GM12874 (cell line): ENCODE results near the gene AMPD1.

ENCODE experiments used
- TF ChIP-seq, protein P1 (sequence below): IDR thresholded peaks from 2 replicates; pipeline ENCODE4 v1.5.1; 2011; ENCODE audit warnings: low read depth, mild to moderate bottlenecking, control low read depth, low read length, moderate library complexity; ENCODE audit not compliant: insufficient read depth

AMPD1 gene

DNA sequence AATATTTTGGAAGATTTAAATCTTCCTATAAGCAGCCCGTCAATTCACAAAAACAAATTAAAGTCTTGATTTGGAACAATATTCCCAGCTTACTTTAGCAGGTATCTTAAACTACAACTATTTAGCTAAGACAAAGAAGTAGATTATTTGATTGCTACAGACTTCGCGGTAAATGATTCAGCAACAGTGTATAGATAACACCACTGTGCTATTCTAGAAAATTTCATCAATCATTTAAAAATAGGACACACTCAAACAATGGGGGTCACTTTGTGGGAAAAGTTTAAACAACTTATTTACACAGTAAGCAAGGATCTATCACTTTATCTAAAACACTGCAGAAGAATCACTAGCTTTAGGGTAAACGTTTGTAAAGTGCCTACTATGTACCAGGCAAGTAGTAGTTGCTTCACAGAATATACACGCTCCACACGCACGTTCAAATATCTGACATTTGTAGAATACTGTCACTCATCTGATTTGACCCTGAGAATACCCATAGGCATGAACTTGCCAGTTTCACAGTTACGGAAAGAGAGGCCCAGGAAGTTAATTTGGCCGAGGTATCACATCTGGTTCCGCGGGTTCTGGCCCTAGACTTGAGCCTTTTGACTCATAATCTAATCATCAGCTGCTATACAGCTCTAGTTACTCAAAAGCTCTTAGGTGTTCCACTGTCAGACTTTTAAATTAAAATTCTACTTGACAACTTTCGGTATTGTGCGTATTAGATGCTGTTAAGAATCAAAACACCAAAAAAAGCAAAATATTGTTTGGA lies 26.4 kb downstream of the AMPD1 start:
- TF ChIP-seq, protein P1, sequence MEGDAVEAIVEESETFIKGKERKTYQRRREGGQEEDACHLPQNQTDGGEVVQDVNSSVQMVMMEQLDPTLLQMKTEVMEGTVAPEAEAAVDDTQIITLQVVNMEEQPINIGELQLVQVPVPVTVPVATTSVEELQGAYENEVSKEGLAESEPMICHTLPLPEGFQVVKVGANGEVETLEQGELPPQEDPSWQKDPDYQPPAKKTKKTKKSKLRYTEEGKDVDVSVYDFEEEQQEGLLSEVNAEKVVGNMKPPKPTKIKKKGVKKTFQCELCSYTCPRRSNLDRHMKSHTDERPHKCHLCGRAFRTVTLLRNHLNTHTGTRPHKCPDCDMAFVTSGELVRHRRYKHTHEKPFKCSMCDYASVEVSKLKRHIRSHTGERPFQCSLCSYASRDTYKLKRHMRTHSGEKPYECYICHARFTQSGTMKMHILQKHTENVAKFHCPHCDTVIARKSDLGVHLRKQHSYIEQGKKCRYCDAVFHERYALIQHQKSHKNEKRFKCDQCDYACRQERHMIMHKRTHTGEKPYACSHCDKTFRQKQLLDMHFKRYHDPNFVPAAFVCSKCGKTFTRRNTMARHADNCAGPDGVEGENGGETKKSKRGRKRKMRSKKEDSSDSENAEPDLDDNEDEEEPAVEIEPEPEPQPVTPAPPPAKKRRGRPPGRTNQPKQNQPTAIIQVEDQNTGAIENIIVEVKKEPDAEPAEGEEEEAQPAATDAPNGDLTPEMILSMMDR: no peak

DNA sequence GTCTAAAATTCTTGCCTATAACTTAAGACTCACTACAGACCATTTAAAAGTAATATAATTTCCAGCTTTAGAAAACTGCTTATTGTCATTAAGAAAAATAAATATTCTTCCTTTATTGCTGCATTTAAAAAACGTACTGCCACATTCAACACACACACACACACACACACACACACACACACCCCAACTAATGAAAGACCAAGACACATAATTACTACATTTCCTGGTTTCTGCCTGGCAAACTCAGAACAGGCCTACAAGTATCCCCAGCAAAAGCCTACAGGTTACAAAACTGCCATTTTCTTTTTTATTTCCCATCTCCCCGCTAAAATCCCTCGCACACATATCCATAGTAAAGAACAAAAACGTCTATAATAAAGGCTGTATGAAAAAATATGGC lies 27.0 kb downstream of the AMPD1 start:
- TF ChIP-seq, protein P1: no peak

DNA sequence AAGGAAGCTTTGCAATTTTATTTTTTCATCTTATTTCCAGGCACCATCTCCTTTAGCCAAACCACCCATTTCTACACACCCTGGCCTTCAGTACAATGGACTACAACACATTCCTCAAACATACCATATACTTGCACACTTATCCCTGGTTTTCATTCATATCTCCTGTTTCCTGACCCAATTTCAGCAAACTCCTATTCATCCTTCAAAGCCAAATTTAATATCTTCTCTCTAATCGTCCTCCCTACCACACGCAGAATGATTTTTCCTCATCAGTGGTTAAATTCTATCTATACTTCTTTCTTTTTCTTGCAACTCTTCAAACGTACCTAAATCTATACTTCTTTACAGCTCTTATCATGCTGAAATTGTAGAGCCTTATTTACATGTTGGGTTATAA lies 28.4 kb downstream of the AMPD1 start:
- TF ChIP-seq, protein P1: no peak

DNA sequence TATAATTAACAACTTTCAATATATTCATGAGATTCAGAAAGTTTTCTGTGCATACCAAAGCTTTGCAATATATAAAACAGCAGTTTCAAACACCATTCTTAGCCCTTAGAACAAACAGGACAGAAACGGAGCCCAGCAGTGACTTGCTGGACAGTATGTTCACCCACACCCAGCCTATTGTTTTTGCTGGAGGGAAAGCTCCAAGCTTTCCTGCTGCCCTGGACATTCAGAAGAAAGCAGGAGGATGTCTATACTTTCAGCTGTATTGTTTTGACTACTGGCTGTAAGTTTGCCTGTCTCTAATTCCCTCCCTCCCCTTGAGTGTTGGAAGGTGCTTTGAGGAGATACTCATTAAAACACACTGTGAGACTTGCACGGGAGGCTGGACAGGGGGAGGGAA lies 35.1 kb downstream of the AMPD1 start:
- TF ChIP-seq, protein P1: no peak

DNA sequence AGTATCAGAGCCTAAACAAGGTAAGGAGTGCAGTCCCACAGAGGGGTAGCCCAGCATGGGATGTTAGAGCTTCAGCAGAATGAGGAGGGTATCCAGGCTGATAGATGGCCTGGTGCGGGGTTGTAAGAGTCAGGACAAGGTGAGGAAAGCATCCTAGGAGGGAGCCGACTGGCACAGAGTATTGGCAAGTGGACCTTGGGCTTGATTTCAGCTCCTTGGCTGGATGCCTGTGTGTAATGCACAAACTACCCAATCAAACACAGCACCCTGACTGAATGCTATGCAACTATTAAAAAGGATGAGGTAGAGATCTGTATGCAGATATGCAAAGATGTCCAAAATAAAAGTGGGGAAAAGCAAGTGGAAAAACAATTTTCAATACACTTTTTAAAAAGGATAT lies 43.5 kb downstream of the AMPD1 start:
- TF ChIP-seq, protein P1: no peak

DNA sequence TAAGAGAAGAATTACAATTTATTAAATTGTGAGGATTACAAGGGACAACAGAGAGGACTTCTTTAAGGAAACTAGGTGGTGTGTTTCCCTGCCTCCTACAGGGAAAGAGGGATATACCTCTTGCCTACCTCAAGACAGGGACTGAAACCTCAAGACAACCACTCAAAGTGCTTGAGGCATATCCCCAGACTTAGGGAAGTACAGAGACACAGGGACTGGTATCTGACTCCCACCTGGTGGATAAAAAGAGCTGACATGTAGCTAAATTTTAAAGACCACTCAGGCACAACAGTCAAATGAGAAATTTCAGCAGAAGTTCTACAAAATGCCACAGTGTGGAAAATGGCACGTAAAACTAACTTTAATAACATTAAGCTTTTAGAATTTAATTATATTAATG lies 46.8 kb downstream of the AMPD1 start:
- TF ChIP-seq, protein P1: no peak

DNA sequence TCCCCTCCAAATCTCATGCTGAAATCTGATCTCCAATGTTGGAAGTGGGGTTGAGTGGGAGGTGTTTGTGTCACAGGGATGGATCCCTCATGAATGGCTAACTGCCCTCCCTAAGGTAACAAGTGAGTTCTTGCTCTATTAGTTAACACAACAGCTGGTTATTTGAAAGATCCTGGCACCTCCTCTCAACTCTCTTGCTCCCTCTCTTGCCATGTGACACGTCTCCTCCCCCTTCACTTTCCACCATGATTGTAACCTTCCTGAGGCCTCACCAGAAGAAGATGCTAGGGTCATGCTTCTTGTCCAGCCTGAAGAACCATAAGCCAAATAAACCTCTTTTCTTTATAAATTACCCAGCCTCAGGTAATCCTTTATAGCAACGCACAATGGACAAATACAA lies 54.0 kb downstream of the AMPD1 start:
- TF ChIP-seq, protein P1: no peak

DNA sequence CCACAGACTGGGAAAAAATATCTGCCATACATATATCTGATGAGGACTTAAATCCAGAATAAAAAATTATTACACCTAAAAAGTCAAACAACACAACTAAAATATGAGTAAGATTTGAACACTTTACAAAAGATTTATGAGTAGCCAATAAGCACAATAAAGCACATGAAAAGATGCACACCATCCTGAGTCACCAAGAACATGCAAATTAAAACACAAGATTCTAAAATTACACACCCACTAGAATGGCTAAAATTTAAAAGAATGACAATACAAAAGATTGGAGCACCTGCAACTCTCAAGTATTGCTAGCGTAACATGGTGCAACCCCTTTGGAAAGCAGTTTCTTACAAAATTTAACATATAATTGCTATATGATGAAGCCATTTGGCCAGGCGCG lies 56.4 kb downstream of the AMPD1 start:
- TF ChIP-seq, protein P1: no peak
